ENCODE results near the gene SMIM27.

The SMIM27 gene

DNA sequence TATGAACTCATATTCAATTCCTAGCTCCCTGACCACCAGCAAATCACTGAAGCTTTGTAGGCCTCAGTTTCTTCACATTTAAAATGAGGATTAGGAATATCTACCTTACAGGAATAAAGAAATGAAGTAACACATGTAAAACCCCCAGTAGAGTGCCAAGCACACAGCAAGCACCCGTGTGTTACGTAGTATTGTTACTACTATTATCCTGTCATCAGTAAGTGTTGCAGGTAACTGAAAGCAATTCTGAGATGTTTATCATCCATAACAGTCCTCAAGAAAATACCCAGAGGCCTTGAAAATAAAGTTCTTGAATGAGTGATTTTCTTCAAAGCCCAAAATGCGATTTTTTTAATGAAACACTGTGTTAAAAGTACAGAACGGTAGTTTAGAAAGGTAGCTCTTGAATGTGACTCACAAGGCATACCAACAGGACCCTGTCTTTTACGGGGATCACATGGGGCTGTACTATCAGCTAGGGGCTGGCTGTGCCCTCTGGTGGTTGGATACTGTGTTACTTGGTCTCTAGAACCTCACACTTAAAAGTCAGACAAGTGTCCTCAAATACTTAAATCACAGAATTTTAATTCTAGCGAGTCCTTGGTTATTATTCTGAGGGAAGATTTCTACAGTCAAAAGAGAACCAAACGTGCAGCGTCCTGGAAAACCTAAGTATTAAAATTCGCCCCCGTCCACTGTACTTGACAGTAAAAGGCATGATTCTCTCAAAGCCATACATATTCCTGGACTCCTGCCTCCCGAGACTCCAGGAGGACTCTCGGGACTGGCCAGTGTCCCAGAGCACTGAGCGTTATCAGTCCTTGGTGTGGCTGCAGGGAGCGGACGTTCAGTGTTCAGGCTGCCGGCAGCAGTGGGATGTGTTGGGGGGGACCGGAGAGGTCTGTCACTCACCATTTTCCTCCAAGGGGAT, 20.1 kb downstream of the SMIM27 start:
- TF ChIP-seq, protein P1, sequence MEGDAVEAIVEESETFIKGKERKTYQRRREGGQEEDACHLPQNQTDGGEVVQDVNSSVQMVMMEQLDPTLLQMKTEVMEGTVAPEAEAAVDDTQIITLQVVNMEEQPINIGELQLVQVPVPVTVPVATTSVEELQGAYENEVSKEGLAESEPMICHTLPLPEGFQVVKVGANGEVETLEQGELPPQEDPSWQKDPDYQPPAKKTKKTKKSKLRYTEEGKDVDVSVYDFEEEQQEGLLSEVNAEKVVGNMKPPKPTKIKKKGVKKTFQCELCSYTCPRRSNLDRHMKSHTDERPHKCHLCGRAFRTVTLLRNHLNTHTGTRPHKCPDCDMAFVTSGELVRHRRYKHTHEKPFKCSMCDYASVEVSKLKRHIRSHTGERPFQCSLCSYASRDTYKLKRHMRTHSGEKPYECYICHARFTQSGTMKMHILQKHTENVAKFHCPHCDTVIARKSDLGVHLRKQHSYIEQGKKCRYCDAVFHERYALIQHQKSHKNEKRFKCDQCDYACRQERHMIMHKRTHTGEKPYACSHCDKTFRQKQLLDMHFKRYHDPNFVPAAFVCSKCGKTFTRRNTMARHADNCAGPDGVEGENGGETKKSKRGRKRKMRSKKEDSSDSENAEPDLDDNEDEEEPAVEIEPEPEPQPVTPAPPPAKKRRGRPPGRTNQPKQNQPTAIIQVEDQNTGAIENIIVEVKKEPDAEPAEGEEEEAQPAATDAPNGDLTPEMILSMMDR (conservative IDR thresholded peaks at IDR 0.05; ENCODE audit: control insufficient read depth, insufficient read depth, low read depth, low read length) = peak; percentile 83
- DNase-seq (ENCODE audit: low read depth) = peak; percentile 81
- peak overlapping the region; percentile 83 for H3K4me3 ChIP-seq (ENCODE audit: control insufficient read depth, low read depth, low read length)

- H3K4me3 ChIP-seq (ENCODE audit: control insufficient read depth, low read depth, low read length) = peak within 1 kb of the TSS; percentile 83
- DNase-seq (ENCODE audit: low read depth) = peak; percentile 91
- TF ChIP-seq, protein P1 (conservative IDR thresholded peaks at IDR 0.05; ENCODE audit: control insufficient read depth, insufficient read depth, low read depth, low read length) = no peak
Measured at GRCh38 chr9:32572900-32573523, 20.9 kb downstream of the SMIM27 start, which contains the start of gene NDUFB6. NDUFB6 (minus strand) TSS chr9:32573159; CDS start chr9:32573060, 99 bp downstream.

DNA sequence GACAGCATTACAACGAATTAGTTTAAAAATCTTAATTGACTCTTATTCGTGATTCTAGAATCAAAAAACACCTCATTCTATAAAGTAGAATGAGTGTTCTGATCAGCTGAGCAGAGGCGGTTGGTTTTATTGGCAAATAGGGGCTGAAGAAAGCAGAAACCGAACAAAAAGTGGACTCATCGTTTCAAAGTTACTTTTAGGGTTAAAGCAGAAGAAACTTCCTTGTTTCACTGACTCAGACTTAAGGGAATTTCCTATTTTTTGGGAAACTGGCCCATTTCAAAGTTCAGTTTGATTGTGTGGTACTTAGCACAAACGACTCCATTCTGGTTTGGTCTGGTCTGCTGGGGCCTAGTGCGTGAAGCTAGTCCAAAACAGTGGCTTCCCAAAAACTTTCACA, 21.7 kb downstream of the SMIM27 start:
- H3K4me3 ChIP-seq (ENCODE audit: control insufficient read depth, low read depth, low read length) = no peak overlapping the region

GRCh38 chr9:32574858-32575257, 22.7 kb downstream of the SMIM27 start:
- DNase-seq (ENCODE audit: low read depth) = no peak
- no peak overlapping the region for H3K4me3 ChIP-seq (ENCODE audit: control insufficient read depth, low read depth, low read length)
- TF ChIP-seq, protein P1 (conservative IDR thresholded peaks at IDR 0.05; ENCODE audit: control insufficient read depth, insufficient read depth, low read depth, low read length) = no peak

More for the DNA sequence above, 21.7 kb downstream of the SMIM27 start:
- TF ChIP-seq, protein P1 (conservative IDR thresholded peaks at IDR 0.05; ENCODE audit: control insufficient read depth, insufficient read depth, low read depth, low read length) = no peak
- no peak for DNase-seq (ENCODE audit: low read depth)

DNA sequence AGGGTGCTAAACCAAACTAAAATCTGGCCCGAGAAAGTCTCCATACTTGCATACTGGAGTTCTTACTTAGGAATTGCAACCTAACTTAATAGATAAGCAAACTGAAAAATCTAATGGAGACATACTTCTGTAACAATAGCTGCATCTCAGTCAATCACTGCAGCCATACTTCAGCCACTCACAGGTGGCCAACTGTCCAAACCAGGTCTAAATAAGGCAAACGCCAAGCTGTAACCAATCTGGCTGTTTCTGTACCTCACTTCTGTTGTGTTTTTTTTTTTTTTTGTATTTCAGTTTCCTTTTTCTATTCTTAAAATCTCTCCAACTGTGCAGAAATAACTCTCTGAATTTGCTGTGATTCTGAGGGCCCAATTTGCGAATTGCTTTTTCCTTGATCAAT, 25.2 kb downstream of the SMIM27 start:
- no peak for DNase-seq (ENCODE audit: low read depth)
- H3K4me3 ChIP-seq (ENCODE audit: control insufficient read depth, low read depth, low read length) = no peak overlapping the region
- TF ChIP-seq, protein P1 (conservative IDR thresholded peaks at IDR 0.05; ENCODE audit: control insufficient read depth, insufficient read depth, low read depth, low read length) = no peak

GRCh38 chr9:32578976-32579375, 26.8 kb downstream of the SMIM27 start:
- TF ChIP-seq, protein P1 (conservative IDR thresholded peaks at IDR 0.05; ENCODE audit: control insufficient read depth, insufficient read depth, low read depth, low read length) = no peak
- DNase-seq (ENCODE audit: low read depth) = no peak
- H3K4me3 ChIP-seq (ENCODE audit: control insufficient read depth, low read depth, low read length) = no peak overlapping the region
